HG03108 (cell line): ENCODE data around the gene TTLL4.

Experiments
- ATAC-seq: cut with Tn5 transposase; IDR thresholded peaks from one replicate; pipeline ENCODE4 v1.9.1; 2021; ENCODE audit warnings: moderate library complexity; ENCODE audit not compliant: unreplicated experiment

TTLL4 gene

GRCh38 chr2:218711550-218711929 is 905 bp downstream of the TTLL4 start:
- ATAC-seq, result no peak

GRCh38 chr2:218713922-218714321 is 3.3 kb downstream of the TTLL4 start:
- ATAC-seq, result no peak

- ATAC-seq, result no peak
These were observed 5.4 kb downstream of the TTLL4 start for GRCh38 chr2:218716070-218716469.

GRCh38 chr2:218717262-218717661 is 6.6 kb downstream of the TTLL4 start:
- no peak for ATAC-seq

GRCh38 chr2:218718058-218718457 is 7.4 kb downstream of the TTLL4 start:
- no peak for ATAC-seq

- ATAC-seq, result no peak
These were observed 8.8 kb downstream of the TTLL4 start for GRCh38 chr2:218719457-218719856.

GRCh38 chr2:218720048-218721041 is 9.7 kb downstream of the TTLL4 start:
- ATAC-seq, result no peak

GRCh38 chr2:218721488-218721887 is 10.9 kb downstream of the TTLL4 start:
- ATAC-seq, result no peak

- ATAC-seq, result no peak
These were observed 11.3 kb downstream of the TTLL4 start for GRCh38 chr2:218721934-218722333.

GRCh38 chr2:218722419-218722818 is 11.8 kb downstream of the TTLL4 start:
- ATAC-seq, result no peak

- ATAC-seq, result no peak
These were observed 12.5 kb downstream of the TTLL4 start for GRCh38 chr2:218722876-218723785.

- ATAC-seq, result no peak
These were observed 15.5 kb downstream of the TTLL4 start for GRCh38 chr2:218726004-218726574.

- ATAC-seq, result no peak
These were observed 17.0 kb downstream of the TTLL4 start for GRCh38 chr2:218727502-218728165.

GRCh38 chr2:218729640-218730039 is 19.0 kb downstream of the TTLL4 start:
- ATAC-seq, result no peak

GRCh38 chr2:218732052-218732760 is 21.6 kb downstream of the TTLL4 start:
- ATAC-seq, result no peak

- no peak for ATAC-seq
These were observed 22.1 kb downstream of the TTLL4 start for GRCh38 chr2:218732761-218733158.

GRCh38 chr2:218733171-218734021 is 22.8 kb downstream of the TTLL4 start:
- ATAC-seq, result no peak

GRCh38 chr2:218734190-218734975 is 23.7 kb downstream of the TTLL4 start:
- no peak for ATAC-seq
